HG03108 (cell line): Measurements from ENCODE around the gene PLXNC1.

ENCODE experiments used
- ATAC-seq: cut with Tn5 transposase; IDR thresholded peaks from one replicate; pipeline ENCODE4 v1.9.1; 2021; ENCODE audit warnings: moderate library complexity; ENCODE audit not compliant: unreplicated experiment

Gene PLXNC1

DNA sequence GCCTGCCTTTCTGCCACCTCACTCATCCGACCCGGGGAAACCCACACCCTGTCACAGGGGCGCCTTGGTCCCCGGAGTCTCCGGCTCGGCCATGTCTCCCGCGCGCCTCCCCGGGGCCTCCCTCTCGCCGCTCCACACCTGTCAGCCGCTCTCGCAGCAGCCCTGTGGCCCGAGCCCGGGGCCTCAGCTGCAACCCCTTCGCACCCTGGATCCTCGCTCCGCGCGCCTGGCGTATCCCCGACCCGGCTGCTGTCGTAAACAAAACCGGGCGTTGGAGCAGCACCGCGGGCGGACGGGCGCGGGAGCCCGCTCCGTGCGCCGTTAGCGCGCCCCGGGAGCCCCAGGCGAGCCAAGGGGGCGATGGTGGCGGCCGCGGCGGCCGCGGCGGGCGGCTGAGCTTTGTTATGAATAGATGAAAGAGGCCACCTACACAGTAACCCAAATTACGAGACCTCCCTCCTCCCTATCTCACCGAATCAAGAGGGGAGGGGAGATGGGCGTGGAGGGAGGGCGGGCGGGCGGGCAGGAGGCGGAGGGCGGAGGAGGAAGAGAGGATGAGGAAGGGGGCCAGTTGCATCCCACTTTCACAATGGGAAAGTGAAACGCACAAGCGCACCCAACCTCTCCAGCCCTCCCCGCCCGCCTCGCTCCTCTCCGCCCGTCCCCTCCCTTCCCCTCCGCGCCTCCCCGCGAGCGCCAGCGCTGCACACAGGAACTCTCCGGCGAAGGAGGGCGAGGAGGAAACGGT, at the start of gene PLXNC1:
TSS of gene PLXNC1 (plus strand) at position 587 of the 748 bp plus-strand sequence. CDS start 395 bp downstream, outside the sequence.
- peak; percentile 22 for ATAC-seq

DNA sequence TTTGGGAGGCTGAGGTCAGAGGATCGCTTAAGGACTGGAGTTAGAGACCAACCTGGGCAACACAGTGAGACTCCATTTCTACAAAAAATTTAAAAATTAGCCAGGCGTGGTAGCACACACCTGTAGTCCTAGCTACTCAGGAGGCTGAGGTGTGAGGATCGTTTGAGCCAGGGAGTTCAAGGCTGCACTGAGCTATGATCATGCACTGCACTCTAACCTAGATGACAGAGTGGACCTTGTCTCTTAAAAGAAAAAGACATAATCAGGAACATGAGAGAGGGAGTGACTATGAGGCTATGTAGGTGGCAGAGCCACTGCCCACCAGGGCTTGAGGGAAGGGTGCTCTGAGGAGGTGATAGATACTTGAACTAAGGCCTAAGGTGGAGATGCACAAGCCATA, 49.2 kb upstream of the PLXNC1 start:
- no peak for ATAC-seq

DNA sequence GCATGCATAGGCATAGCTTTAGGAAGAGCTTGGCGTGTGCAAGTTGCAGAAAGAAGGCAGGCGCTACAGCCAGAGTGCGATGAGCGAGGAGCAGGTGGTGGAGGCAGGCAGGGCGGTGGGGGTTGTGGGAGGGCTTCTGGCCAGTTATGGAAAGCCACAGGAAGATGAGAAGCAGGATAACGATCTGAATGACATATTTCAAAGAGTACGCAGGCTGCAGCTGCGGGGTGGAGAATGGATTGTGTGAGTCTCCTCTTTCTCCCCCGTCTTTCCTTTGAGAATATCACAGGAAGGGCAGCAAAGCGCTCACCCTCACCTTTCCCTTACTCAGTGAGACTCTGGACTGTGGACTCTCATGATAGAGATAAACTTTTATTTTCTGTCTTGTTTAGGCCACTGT, 48.7 kb upstream of the PLXNC1 start:
- ATAC-seq: no peak

DNA sequence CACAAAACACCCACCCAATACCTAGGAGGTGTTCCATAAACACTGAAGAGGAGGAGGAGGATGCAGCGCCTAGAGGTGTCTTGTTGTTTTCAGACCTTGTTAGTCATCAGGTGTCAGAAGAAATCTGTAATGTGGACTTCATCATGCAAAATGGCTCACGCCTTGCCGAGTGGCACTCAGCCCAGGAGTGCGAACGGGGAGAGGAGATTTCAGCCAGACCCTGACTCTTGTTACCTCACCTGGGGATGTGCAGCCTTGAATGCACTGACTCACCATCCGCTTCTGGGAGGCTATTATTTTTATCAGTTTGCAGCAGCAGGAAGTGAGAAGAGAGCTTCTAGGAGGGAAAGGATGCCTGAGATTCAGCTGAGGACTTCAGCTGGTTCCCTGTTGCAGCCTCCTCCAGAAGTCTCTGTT, 48.2 kb upstream of the PLXNC1 start:
- ATAC-seq: no peak

DNA sequence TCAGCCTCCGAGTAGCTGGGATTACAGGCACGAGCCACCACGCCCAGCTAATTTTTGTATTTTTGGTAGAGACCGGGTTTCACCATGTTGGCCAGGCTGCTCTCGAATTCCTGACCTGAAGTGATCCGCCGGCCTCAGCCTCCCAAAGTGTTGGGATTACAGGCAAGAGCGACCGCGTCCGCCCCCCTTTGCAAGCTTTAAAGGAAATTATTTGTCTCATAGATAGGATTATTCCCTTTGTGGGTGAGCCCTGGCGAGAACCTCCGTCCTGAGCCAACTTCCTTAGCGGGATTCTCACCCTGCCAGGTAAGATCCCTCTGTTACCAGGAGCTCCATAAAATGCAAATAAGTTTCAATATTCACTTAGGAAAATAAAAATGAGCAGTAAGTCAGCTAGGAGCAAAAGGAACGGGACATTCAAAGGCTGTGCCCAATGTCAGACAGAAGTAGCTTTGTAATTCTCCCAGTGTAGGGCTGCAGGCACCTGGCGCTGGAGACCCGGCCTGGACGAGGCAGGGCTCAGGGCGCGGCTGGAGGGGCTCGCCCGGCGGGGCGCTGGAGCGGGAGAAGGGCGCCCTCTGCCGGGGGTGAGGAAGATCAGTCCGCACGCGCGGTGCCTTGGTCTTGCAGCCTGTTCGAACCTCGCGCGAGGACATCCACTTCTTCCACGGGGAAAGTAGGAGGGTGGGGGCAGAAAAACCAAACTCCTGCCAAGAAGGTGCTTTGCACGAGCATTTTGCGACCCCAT, 47.2 kb upstream of the PLXNC1 start:
- ATAC-seq: peak; percentile 41

DNA sequence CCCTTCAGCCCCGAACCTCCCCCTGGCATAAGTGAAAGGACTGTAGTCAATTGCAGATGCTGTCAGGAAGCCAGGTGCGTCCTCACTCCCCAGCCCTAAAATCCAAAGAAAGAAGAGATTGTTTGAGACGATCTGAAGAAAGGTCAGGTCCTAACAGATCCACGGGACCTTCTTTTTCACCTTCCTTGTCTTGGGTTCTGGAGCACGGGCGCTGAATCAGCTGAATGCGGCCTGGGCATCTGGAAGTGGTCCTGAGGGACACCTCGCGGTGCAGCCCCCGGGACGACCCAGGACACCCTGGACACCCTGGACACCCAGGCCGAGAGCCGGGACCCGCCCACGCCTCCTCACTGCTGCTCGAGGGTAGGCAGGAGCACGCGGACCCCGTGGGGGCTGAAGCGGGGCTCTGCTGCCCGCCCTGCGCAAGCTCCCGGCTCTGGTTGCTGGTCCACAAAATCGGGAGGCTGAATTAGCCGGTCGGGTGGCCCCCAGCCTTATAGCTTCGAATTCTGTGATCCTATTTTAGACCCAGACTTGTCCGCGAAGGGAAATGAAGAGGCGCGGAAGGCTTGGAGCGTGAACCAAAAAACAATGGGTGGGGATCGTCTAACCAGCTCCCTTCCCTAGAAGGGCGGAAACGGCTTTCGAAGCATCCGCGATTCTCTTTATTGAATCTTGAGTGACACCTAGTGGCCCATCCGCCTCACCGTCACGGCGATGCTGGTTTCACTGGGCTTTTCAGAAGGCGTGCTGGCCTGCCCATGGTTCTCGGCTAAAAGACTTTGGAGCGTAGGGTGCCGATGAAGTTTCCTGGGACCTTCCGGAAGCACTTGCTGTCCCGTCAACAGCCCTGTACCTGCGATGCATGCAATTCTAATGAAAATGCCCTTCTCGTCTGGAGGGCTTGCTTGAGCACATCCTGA, 46.4 kb upstream of the PLXNC1 start:
- peak; percentile 81 for ATAC-seq

DNA sequence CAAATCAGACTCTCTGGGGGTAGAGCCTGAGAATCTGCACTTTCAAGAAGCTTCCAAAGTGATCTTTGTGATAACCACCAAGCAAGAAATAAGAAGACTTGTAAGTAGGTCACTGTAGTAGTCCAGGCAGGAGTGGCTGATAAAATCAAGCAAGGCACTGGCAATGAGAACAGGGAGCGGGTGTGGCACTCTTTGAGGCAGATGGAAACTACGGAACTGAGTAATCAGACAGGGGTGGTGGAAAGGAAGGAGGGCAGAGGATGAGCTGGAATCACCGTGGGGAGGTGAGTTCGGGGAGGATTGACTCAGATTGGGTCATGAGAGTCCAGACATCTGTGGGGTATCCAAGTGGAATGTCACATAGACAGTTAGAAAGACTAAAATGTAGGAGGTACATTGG, 44.4 kb upstream of the PLXNC1 start:
- ATAC-seq: no peak

DNA sequence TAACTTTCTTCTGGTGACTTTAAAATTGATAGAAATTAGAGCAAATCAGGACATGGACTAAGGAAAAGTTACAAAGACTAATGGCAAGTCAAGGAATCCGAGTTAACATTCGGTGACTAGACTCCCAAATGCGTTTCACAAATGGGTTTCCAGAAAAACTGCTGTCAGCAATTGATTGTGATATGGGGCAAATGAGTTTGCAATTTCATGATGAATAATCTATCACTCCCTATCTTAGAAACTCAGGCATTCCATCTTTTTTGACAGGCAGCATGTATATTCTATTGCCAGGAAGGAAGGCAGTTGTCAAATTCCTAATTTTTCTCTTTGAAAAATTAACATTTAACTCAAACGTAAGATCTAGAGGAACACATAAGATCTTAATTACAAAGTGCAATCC, 40.5 kb upstream of the PLXNC1 start:
- no peak for ATAC-seq

DNA sequence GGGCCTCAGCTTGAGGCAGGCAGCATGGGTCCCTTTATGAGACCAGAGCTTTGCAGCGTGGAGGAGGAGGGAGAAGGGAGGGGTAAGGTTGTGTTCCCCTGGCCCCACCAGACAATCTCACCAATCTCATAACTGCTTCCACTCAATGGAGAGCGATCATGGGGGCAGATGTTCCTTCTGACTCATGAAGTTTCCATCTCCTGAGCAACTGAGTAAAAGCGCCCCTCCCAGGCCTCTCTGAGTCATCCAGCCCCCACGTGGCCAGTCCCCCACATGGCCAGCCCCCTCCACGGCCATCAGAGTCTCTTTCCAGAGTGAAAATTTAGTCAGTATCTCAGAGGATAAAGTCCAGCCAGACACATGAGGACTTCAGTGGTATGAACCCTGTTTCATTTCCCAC, 39.2 kb upstream of the PLXNC1 start:
- no peak for ATAC-seq

DNA sequence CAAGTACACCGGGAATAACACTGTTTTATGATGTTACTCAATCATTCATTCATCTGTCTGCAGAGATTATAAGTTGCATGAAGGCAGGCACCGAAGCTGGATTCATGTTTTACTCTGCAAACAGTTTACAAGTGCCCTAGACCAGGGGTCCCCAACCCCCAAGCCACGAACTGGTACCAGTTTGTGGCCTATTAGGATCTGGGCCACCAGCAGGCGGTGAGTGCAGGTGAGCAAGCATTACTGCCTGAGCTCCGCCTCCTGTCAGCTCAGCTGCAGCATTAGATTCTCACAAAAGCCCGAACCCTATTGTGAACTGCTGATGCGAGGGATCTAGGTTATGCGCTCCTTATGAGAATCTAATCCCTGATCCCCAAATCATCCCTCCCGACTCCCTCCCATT, 38.1 kb upstream of the PLXNC1 start:
- no peak for ATAC-seq

DNA sequence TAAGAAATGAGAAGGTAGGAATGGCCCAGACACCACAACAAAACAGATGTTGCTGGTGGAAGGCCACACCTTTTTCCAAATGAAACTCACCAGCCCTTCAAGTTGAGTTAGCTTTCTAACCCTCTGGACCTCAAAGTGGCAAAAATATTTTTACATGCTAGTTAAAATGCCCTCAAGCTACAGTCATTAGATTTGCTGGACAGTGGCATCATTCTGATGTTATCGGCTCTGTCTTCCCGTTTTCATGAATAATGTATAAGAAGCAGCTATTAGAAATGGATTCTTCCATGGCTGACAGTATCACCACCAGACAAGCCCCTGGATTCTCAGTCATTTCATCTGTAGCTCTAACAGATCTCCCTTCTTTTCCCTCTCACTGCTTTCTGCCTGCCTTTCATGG, 37.1 kb upstream of the PLXNC1 start:
- no peak for ATAC-seq

DNA sequence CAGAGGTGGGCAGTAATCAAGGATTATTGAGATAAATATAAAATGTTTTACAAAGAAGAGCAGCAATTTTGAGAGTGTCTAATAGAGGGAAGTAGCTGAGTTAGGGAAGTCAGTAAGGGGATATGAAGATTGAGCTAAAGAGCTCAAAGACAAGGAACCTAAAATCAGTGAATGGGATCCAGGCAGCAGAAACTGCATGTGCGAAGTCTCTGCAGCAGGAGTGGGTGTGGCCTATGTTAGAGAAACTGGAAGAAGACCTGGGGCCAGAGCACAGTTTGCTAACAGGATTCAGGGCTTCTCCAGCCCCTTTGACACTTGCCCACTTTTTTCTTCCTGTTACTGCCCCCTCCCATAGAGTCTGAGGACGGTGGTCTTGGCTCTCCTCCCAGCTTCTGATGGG, 36.3 kb upstream of the PLXNC1 start:
- no peak for ATAC-seq

DNA sequence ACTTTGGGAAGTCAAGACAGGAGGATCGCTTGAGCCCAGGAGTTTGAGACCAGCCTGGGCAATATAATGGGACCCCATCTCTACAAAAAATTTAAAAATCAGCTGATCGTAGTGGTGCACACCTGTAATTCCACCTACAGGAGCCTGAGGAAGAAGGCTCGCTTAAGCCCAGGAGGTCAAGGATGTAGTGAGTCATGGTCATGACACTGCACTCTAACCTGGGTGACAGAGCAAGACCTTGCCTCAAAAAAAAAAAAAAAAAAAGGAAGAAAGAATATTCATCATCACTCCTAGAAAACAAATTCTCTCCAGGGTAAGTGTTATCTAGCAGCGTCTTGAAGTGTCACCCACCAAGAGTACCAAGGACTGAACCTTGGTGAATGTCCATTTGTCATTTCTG, 34.2 kb upstream of the PLXNC1 start:
- no peak for ATAC-seq

DNA sequence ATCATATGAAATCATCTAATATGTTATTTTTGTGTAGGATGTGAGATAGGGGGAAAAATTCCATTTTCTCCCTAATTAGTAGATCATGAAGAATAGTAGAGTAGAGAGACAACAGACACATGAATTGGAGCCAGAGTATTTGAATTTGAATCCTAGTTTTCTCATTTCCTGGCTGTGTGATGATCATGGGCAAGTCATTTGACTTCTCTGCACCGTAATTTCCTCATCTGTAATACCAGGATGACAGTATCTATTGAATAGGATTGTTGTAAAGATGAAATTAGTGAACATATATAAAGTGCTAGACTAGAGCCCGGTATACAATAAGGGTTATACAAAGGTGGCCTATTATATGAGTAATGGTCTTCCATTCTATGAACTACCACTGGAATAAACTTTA, 32.2 kb upstream of the PLXNC1 start:
- no peak for ATAC-seq

DNA sequence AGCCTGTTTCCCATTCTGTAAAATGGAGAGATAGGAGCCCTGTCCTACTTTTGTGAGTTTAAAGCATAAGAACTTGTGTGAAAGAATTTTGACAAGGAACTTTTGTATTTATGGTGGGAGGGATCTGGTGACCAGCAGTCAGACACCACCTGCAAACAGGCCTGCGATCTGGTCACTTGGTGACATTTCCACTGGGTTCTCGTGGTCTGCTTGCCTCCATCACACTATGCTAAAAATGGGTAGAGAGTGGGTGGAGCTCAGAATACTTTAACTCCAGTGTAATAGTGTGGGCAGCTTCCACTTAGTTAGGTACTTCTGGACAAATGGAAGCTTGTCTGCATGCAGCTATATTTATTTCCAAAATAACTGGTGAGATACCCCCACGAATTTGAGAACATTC, 26.5 kb upstream of the PLXNC1 start:
- no peak for ATAC-seq

DNA sequence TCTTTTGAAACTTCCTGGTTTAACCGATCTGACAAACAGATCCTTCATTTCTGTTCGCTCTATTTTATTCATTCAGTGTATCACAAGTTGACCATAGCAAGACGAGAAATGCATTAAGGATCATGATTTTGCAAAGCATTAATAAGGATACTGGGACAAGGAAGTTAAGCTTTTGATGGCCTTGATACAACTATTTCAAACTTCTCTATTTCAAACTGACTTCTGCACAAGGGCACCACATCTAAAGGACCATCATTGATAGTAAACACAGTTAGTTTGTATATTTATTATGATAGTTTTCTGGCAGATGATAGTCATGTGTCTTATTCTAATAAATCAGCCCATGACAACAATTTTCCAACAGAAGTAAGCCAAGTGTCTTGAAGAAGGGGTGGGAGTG, 25.8 kb upstream of the PLXNC1 start:
- ATAC-seq: no peak

DNA sequence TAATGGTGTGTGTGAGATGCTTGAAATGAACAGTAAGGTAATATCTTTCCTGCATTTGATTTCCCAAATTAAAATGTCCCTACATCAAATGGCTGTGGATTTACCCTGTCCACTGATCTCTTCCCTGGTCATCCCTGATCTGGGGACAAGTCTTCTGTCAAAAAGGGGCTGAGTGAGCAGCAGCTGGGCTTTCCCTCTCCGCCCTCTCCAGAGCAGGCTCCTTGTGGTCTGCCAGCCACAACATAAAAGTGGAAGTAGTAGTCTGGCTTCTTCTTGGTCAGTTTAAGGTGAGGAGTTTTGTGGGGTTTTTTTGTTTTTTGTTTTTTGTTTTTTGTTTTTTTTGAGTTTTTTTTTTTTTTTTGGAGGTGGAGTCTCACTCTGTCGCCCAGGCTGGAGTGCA, 25.2 kb upstream of the PLXNC1 start:
- ATAC-seq: no peak

DNA sequence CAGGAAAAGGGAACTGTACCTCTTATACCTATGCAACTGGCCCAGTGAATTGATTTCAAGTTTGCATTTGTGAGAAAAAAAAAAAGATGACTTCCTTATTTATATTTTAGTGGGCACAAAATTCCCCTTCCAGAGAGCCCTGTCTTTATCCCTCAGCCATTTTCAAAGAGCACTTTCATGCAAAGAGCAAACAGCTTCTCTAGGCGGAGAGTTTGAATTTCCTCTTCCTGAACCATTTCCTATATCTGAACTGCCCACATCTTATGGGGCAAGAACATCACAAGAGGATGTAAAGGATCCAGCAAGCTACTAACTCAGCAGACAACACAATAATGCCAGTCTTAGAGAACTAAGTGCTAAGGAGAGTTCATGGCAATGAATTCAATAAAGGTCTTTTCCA, 22.3 kb upstream of the PLXNC1 start:
- ATAC-seq: no peak

DNA sequence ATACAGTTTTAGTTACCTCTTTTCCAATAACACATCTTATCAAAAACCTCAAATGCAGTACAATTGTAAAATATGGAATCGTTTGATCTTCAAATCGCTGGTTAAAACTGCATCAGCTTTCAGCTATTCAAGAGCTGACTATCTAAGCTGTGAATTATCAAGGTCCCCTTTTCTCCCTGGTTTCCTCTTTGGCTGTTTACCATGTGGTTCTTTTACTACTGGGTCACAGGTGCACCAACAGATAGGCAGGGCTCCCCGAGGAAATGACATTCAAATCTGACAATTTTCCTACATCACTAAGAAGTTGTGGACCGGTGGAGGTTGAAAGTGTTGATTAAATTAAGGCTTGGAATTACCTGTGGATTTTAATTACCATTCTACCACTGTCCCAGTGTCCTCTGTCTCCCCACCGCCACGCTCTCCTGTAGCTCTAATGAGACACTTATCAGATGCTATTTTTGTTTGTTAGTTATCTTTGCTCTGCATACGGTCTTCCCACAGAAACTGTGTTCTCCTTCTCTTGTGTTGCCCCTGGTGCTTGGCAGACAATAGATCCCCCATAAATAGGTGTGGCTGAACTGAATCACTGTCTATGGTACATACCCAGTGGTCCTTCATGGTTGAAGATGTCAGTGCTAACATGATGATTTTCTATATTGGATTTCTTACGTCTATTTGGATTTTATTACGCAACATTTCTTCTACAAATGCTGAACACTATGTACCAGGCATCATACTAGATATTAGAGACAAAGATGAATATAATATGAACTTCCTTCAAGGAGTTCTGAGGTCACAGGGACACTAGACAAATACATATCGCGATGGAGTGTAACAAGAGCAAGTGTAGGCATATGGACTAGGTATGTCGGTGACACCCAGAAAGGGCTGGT, 20.9 kb upstream of the PLXNC1 start:
- ATAC-seq: no peak

DNA sequence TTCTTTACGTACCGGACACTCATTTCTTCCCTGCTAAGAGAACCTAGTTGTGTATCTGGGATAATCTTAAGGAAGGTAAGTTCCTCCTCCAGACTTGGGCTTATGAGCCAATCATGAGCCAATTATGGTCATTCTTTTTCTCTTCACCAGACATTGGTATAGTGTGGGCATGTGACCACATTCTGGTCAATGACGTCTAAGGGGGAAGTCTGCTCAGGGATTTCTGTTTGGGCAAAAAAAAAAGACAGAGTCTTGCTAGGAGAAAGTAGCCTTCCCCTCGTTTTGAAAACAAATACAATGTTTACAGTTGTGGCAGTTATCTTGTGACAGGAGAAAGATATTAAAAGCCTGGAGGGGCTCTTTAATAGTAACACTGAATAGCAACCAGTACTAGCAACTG, 20.1 kb upstream of the PLXNC1 start:
- no peak for ATAC-seq
